Endodermal cell (in vitro differentiated cells): ENCODE measurements around the gene ID3. TPM values are rescaled to one million over a fixed set of nuclear protein-coding genes. Genes with fewer than 3 reads are reported as not detected.
A peak's percentile ranks its signal among the peaks of the same experiment; 100 is the strongest.

Experiments
- DNase-seq: peaks from one replicate; pipeline ENCODE4 v3.0.0-alpha.2; 2017
- H3K27ac ChIP-seq: 2 replicates; pipeline ENCODE4 v1.5.1; 2013; ENCODE audit warnings: mild to moderate bottlenecking, low read depth, low read length, moderate library complexity
- H3K27me3 ChIP-seq: 2 replicates; pipeline ENCODE4 v1.6.1; 2013; ENCODE audit warnings: mild to moderate bottlenecking, low read length, moderate library complexity; ENCODE audit not compliant: insufficient read depth, control insufficient read depth, poor library complexity, severe bottlenecking
- H3K36me3 ChIP-seq: 2 replicates; pipeline ENCODE4 v1.7.0; 2013; ENCODE audit warnings: mild to moderate bottlenecking, low read length, moderate library complexity; ENCODE audit not compliant: control insufficient read depth, insufficient read depth
- H3K4me1 ChIP-seq: one replicate; pipeline ENCODE4 v1.7.0; 2013; ENCODE audit warnings: low read length; ENCODE audit not compliant: control insufficient read depth, insufficient read depth
- H3K4me3 ChIP-seq: 2 replicates; pipeline ENCODE4 v1.5.1; 2013; ENCODE audit warnings: mild to moderate bottlenecking, low read length, moderate library complexity
- H3K9ac ChIP-seq: 2 replicates; pipeline ENCODE4 v1.6.1; 2013; ENCODE audit warnings: mild to moderate bottlenecking, low read length, moderate library complexity; ENCODE audit not compliant: poor library complexity, severe bottlenecking; ENCODE audit errors: extremely low read depth
- H3K9me3 ChIP-seq: 2 replicates; pipeline ENCODE4 v1.6.1; 2013; ENCODE audit warnings: mild to moderate bottlenecking, low read length, moderate library complexity; ENCODE audit not compliant: control insufficient read depth
- H3K27ac Mint-ChIP-seq: 2 replicates; pipeline ENCODE4 v1.8.0; 2020; ENCODE audit warnings: mixed read lengths
- H3K27me3 Mint-ChIP-seq: 2 replicates; pipeline ENCODE4 v1.8.0; 2021; ENCODE audit warnings: mild to moderate bottlenecking, mixed read lengths; ENCODE audit not compliant: insufficient read depth
- H3K36me3 Mint-ChIP-seq: 2 replicates; pipeline ENCODE4 v1.8.0; 2020; ENCODE audit warnings: low read depth, mixed read lengths
- H3K4me1 Mint-ChIP-seq: 2 replicates; pipeline ENCODE4 v1.8.0; 2020; ENCODE audit warnings: mixed read lengths
- H3K4me3 Mint-ChIP-seq: 2 replicates; pipeline ENCODE4 v1.8.0; 2020; ENCODE audit warnings: mild to moderate bottlenecking, moderate library complexity, mixed read lengths
- H3K9me3 Mint-ChIP-seq: 2 replicates; pipeline ENCODE4 v1.8.0; 2020; ENCODE audit warnings: mild to moderate bottlenecking, mixed read lengths
- CTCF ChIP-seq: fragments of 200-600 bp; sonication (generic); conservative IDR thresholded peaks from 2 replicates; pipeline ENCODE4 v1.5.0; 2021; ENCODE audit warnings: antibody characterized with exemption, mild to moderate bottlenecking
- WGBS, 2 experiments: methylation state at CpG; one replicate each; pipeline versions ENCODE4 v1.1.5 to v1.1.7; 2013; ENCODE audit warnings: missing lambda C conversion rate in 2 of 2, mixed read lengths in 1 of 2; ENCODE audit not compliant: insufficient coverage in 1 of 2, insufficient read length in 1 of 2; 5-methylcytosine and 5-hydroxymethylcytosine counted together
- total RNA-seq, 2 donors: library from RNA; stranded (reverse); fragmentation: NEBNext Ultra II Directional in 1 of 2; extraction: Animal tissue kit (Norgen Biotek cat#: 25700) in 1 of 2; gene quantifications; 2 replicates in 1 of 2; 3 replicates in 1 of 2; pipeline ENCODE4 v1.2.1, GENCODE V29; 2021

The ID3 gene
- total RNA-seq, 2 donors from 2014 or later: 281 to 338 TPM

- Mint-ChIP-seq H3K4me1 (peaks cover 5% of the 10 kb centered on the region), H3K27ac (peak overlapping the region; percentile 35), H3K27me3 (peaks cover 47% of the 10 kb centered on the region), H3K4me3 (peak overlapping the region; percentile 63), H3K9me3 (no peaks in the 10 kb centered on the region), H3K36me3 (no peaks in the 10 kb centered on the region)
- H3K4me1 ChIP-seq: peaks cover 6% of the 10 kb centered on the region
- H3K36me3 ChIP-seq: no peaks in the 10 kb centered on the region
- TF ChIP-seq CTCF: no peak
- H3K27me3 ChIP-seq: peaks cover 15% of the 10 kb centered on the region
- WGBS, 2 experiments: 35 to 47% methylated on average over 3 to 5 of the region's 5 CpGs
- DNase-seq: no peak
- peak overlapping the region; percentile 7 for H3K27ac ChIP-seq
- H3K4me3 ChIP-seq: peak overlapping the region; percentile 65
- H3K9ac ChIP-seq: peak overlapping the region; percentile 9
- no peaks in the 10 kb centered on the region for H3K9me3 ChIP-seq
Measured at GRCh38 chr1:23531562-23532094, 27.7 kb downstream of the ID3 start.

- no peaks in the 10 kb centered on the region for H3K9me3 Mint-ChIP-seq
Measured at GRCh38 chr1:23530747-23531561, 28.3 kb downstream of the ID3 start, which contains the start of gene E2F2. Gene E2F2 (minus strand): TSS chr1:23531233. CDS start chr1:23530793, 440 bp downstream.

More at GRCh38 chr1:23530747-23531561, 28.3 kb downstream of the ID3 start, which contains the start of gene E2F2:
- H3K27me3 ChIP-seq: peaks cover 15% of the 10 kb centered on the region
- WGBS, 2 experiments: 0% methylated on average over 6 to 83 of the region's 85 CpGs
- peak within 1 kb of the TSS; percentile 79 for H3K4me3 ChIP-seq
- peak within 1 kb of the TSS; percentile 63 for H3K4me3 Mint-ChIP-seq
- H3K27ac ChIP-seq: peak within 1 kb of the TSS; percentile 72
- peak within 1 kb of the TSS; percentile 66 for H3K9ac ChIP-seq
- H3K36me3 Mint-ChIP-seq: no peaks in the 10 kb centered on the region
- H3K9me3 ChIP-seq: no peaks in the 10 kb centered on the region
- H3K27ac Mint-ChIP-seq: peak within 1 kb of the TSS; percentile 35
- peaks cover 46% of the 10 kb centered on the region for H3K27me3 Mint-ChIP-seq
- peak; percentile 43 for TF ChIP-seq CTCF
- H3K4me1 ChIP-seq: peaks cover 6% of the 10 kb centered on the region
- H3K4me1 Mint-ChIP-seq: peaks cover 5% of the 10 kb centered on the region
- peak; percentile 95 for DNase-seq
- no peaks in the 10 kb centered on the region for H3K36me3 ChIP-seq
